ENCODE data around the gene ACYP1.
A peak's percentile ranks its signal among the peaks of the same experiment; 100 is the strongest.

The ACYP1 gene

GRCh38 chr14:75063491-75064204 lies at the start of gene ACYP1:
ACYP1 (minus strand) TSS chr14:75064024; CDS start chr14:75063553, 471 bp downstream.
- peak; percentile 74 for DNase-seq (ENCODE audit: low spot score)

GRCh38 chr14:75109877-75110276 lies 46.1 kb upstream of the ACYP1 start:
- DNase-seq (ENCODE audit: low spot score) = peak; percentile 41

GRCh38 chr14:75107186-75107585 lies 43.4 kb upstream of the ACYP1 start:
- DNase-seq (ENCODE audit: low spot score) = no peak

- peak; percentile 85 for DNase-seq (ENCODE audit: low spot score)
Observed at GRCh38 chr14:75101491-75101890, 37.7 kb upstream of the ACYP1 start.

- no peak for DNase-seq (ENCODE audit: low spot score)
Observed at GRCh38 chr14:75098682-75099081, 34.9 kb upstream of the ACYP1 start.

- no peak for DNase-seq (ENCODE audit: low spot score)
Observed at GRCh38 chr14:75098212-75098611, 34.4 kb upstream of the ACYP1 start.

- no peak for DNase-seq (ENCODE audit: low spot score)
Observed at GRCh38 chr14:75096959-75097358, 33.1 kb upstream of the ACYP1 start.

GRCh38 chr14:75095690-75096089 lies 31.9 kb upstream of the ACYP1 start:
- no peak for DNase-seq (ENCODE audit: low spot score)

- DNase-seq (ENCODE audit: low spot score) = no peak
Observed at GRCh38 chr14:75094896-75095295, 31.1 kb upstream of the ACYP1 start.

- DNase-seq (ENCODE audit: low spot score) = no peak
Observed at GRCh38 chr14:75092698-75093097, 28.9 kb upstream of the ACYP1 start.

- DNase-seq (ENCODE audit: low spot score) = no peak
Observed at GRCh38 chr14:75091251-75091650, 27.4 kb upstream of the ACYP1 start.

- no peak for DNase-seq (ENCODE audit: low spot score)
Observed at GRCh38 chr14:75090353-75090752, 26.5 kb upstream of the ACYP1 start.

- DNase-seq (ENCODE audit: low spot score) = peak; percentile 63
Observed at GRCh38 chr14:75088566-75089373, 24.9 kb upstream of the ACYP1 start.

- no peak for DNase-seq (ENCODE audit: low spot score)
Observed at GRCh38 chr14:75088153-75088552, 24.3 kb upstream of the ACYP1 start.

GRCh38 chr14:75084513-75084912 lies 20.7 kb upstream of the ACYP1 start:
- DNase-seq (ENCODE audit: low spot score) = no peak

- DNase-seq (ENCODE audit: low spot score) = no peak
Observed at GRCh38 chr14:75083271-75083670, 19.4 kb upstream of the ACYP1 start.

- no peak for DNase-seq (ENCODE audit: low spot score)
Observed at GRCh38 chr14:75081660-75082229, 17.9 kb upstream of the ACYP1 start.

GRCh38 chr14:75079521-75079920 lies 15.7 kb upstream of the ACYP1 start:
- DNase-seq (ENCODE audit: low spot score) = no peak

GRCh38 chr14:75077794-75078193 lies 14.0 kb upstream of the ACYP1 start:
- no peak for DNase-seq (ENCODE audit: low spot score)

- DNase-seq (ENCODE audit: low spot score) = no peak
Observed at GRCh38 chr14:75070383-75070782, 6.6 kb upstream of the ACYP1 start.

- DNase-seq (ENCODE audit: low spot score) = no peak
Observed at GRCh38 chr14:75069811-75070145, 6.0 kb upstream of the ACYP1 start.

GRCh38 chr14:75069121-75069810 lies 5.4 kb upstream of the ACYP1 start, which contains the start of gene ZC2HC1C:
ZC2HC1C (plus strand) TSS chr14:75069641; CDS start chr14:75070574, 933 bp downstream.
- DNase-seq (ENCODE audit: low spot score) = peak; percentile 84

All from COLO829 (cell line).